Hematopoietic multipotent progenitor cell treated with erythropoietin and hydrocortisone succinate and interleukin-3 and kit ligand, for 17 days (in vitro differentiated cells): ENCODE measurements around the gene DTNBP1.
"Not testable (repeated sequence)": the region's sequence is repeated elsewhere in the genome, so short reads cannot be mapped to it uniquely, and the experiment has no call there.

ENCODE experiments used
- DNase-seq: peaks from one replicate; pipeline ENCODE4 v3.0.0-alpha.2; 2015; ENCODE audit warnings: low spot score

The DTNBP1 gene

DNA sequence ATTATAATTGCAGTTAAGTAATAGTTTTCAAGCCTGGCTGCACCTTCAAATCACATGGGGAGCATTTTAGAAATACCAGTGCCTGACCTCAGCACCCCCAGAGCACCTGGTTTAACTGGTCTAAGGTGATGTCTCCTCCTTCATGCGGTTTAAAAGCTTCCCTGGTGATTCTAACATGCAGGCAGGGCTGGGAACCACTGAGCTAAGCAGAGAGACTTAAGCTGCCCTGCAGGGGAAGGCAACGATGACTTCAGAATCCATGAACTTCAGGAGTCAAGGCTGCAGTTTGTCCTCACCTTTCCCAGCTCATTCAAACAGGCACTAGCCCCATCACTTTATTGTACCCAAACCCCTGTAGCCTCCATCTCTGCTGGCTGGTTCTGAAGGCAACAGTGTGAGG lies 6.1 kb upstream of the DTNBP1 start:
- DNase-seq: no peak

DNA sequence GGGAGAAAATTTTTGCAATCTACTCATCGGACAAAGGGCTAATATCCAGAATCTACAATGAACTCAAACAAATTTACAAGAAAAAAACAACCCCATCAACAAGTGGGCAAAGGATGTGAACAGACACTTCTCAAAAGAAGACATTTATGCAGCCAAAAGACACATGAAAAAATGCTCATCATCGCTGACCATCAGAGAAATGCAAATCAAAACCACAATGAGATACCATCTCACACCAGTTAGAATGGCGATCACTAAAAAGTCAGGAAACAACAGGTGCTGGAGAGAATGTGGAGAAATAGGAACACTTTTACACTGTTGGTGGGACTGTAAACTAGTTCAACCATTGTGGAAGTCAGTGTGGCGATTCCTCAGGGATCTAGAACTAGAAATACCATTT lies 4.1 kb upstream of the DTNBP1 start:
- not testable (repeated sequence) for DNase-seq

GRCh38 chr6:15665237-15665636 lies 2.4 kb upstream of the DTNBP1 start:
- no peak for DNase-seq

- no peak for DNase-seq
Observed at GRCh38 chr6:15663130-15663871, 473 bp upstream of the DTNBP1 start.

DNA sequence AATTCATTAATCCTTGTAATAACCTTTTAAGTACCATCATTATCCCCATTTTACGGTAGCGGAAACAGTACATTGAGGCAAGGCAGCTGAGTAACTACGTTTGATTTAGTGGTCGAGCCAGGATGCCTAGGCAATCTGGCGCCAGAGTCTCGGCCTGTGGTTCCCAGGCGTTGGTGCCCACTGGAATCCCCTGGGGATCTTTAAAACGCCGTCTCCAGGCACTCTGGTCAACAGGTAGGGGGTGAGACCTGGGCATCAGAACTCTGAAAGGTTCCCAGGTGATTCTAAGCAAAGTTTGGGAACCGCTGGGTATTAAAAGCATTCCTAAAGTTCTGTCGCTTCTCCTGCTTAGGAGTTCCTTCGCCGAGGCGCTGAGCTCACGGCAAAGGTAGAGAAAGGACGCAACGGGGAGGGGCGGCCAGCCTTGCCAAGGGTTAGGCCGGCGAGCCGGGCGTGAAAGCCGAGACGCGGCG lies 939 bp downstream of the DTNBP1 start:
- DNase-seq: no peak

GRCh38 chr6:15659181-15659580 lies 3.6 kb downstream of the DTNBP1 start:
- DNase-seq: no peak

GRCh38 chr6:15658181-15658744 lies 4.6 kb downstream of the DTNBP1 start:
- DNase-seq: no peak

DNA sequence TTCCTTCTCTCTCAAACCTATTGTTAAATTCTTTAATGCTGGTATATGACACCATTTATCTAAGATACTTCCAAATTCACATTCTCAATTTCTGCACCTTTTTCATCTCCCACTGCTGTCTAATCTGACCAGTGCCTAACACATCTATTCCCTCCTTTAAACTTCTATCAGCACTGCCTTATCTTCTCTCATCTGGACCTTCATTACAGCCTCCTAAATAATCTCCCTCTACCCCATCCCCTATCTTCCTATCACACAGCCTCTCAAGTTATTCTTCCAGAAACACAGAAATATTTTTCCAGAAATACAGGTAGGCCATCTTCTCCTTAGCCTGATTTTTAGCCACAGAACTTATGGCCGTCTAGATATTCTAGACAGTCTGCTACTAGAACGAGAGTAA lies 5.5 kb downstream of the DTNBP1 start:
- DNase-seq: no peak

GRCh38 chr6:15656145-15656544 lies 6.7 kb downstream of the DTNBP1 start:
- DNase-seq: no peak

- DNase-seq: no peak
Observed at GRCh38 chr6:15654250-15654649, 8.6 kb downstream of the DTNBP1 start.

- DNase-seq: no peak
Observed at GRCh38 chr6:15653581-15653980, 9.2 kb downstream of the DTNBP1 start.

DNA sequence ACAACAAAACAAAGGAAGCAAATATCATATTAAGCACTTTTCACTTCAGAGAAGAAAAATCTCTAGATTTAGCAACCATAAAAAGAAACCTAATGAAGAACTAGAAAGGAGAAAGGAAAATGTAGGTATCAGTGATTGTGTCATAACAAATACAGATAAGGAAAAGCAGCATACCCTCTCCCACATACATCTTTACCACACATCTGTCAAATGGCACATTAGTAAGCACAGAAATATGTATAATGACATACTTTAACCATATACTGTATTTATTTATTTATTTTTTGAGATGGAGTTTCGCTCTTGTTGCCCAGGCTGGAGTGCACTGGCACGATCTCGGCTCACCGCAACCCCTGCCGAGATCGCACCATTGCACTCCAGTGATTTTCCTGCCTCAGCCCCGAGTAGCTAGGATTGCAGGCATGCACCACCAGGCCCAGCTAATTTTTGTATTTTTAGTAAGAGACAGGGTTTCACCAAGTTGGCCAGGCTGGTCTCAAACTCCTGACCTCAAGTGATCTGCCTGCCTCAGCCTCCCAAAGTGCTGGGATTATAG lies 12.7 kb downstream of the DTNBP1 start:
- DNase-seq: not testable (repeated sequence)

DNA sequence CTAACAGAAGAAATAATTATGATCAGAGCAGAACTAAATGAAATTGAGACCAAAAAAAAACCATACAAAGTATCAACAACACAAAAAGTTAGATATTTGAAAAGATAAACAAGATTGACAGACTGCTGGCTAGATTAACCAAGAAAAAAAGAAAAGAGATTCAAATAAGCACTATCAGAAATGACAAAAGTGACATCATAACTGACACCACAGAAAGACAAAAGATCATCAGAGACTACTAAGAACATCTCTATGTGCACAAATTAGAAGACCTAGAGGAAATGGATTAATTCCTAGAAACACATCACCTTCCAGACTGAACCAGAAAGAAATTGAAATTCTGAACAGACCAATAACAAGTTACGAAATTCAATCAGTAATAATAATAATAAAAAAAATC lies 17.9 kb downstream of the DTNBP1 start:
- no peak for DNase-seq

DNA sequence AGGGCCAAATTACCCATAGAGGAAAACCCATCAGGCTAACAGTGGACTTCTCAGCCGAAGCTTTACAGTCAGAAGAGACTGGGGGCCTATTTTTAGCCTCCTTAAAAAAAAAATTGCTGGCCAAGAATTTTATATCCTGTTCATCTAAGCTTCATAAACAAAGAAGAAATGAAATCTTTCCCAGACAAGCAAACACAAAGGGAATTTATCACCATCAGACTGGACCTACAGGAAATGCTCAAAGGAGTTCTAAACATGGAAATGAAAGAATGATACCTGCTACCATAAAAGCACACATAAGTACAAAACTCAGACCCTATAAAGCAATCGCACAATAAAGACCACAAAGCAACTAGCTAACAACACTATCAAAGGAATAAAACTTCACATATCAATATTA lies 19.3 kb downstream of the DTNBP1 start:
- no peak for DNase-seq

- no peak for DNase-seq
Observed at GRCh38 chr6:15642276-15642675, 20.6 kb downstream of the DTNBP1 start.

- DNase-seq: no peak
Observed at GRCh38 chr6:15638373-15638772, 24.5 kb downstream of the DTNBP1 start.

- no peak for DNase-seq
Observed at GRCh38 chr6:15631432-15631831, 31.4 kb downstream of the DTNBP1 start.

DNA sequence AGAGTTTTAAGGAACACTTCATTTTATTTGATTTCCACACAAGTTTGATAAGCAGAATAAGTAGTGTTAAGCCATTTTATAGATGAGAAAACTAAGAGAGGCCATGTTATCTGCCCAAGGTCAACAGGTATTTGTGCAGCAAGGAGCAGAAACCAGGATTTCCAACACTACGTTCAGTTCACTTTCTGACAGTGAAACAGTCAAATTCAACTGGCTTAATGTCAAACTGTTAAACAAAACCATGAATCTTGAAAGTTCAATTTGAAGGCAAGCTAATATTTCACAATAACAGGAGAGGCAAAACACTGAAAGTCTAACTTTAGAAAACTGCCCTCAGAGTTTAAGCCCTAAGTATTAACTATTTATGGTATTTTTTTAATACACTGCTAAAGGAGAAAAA lies 32.6 kb downstream of the DTNBP1 start:
- DNase-seq: no peak

- no peak for DNase-seq
Observed at GRCh38 chr6:15629487-15629886, 33.3 kb downstream of the DTNBP1 start.

DNA sequence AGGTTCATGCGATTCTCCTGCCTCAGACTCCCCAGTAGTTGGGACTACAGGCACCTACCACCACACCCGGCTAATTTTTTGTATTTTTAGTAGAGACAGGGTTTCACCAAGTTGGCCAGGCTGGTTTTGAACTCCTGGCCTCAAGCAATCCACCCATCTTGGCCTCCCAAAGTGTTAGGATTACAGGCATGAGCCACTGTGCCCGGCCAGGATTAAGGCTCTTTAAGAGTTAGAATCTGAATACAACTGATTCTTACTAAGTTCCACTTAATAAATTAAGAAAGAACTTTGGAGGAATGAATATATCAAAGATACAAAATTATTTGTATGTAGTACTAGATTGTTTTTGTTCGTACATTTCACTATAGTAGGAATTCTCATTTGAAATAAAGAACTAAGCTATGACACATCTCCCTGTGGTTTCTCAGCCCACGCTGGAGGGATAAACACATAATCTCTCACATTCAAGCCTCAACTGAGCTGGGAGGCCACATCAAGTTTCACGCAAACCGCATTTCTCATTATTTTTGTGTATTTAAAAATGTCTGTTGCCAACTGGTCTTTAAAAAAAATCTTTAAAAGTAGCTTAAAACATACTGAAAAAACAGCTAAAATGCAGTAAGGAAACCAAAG lies 34.2 kb downstream of the DTNBP1 start:
- no peak for DNase-seq

DNA sequence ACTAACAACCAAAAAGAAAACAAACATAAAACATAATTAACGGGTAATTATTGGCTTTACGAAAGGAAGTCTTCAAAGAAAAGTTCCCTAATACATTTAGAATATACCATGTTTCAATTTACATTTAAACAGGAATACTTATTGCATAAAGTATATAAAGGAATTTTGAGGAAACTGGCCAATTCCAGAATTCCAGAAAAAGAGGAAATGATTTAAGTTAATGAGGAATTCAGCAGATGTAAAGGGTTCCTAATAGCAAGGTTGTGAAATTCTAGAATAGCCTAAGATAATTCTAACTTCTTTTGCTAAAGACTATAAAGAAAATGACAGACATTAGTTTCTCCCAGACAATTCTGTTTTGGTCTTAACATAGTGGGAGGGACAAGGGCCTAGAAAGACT lies 35.0 kb downstream of the DTNBP1 start:
- no peak for DNase-seq

- no peak for DNase-seq
Observed at GRCh38 chr6:15626878-15627674, 35.8 kb downstream of the DTNBP1 start.
